Astrocyte (in vitro differentiated cells and primary cell): ENCODE results near the gene RUFY1. TPM values are rescaled to one million over a fixed set of nuclear protein-coding genes. Genes with fewer than 3 reads are reported as not detected.

Experiments
- DNase-seq: peaks from one replicate; pipeline ENCODE4 v3.0.0-alpha.2; 2010; ENCODE audit warnings: low read depth
- FAIRE-seq: peaks from 2 replicates; lab custom pipeline; 2011; peaks lifted over from hg19 to GRCh38; lab: Jason Lieb, UNC
- H2AFZ ChIP-seq: 2 replicates; pipeline ENCODE4 v1.6.0; 2012; ENCODE audit warnings: low read depth, low read length, inconsistent platforms
- H3K27ac ChIP-seq: 2 replicates; pipeline ENCODE4 v1.5.1; 2011; ENCODE audit warnings: low read depth, low read length, inconsistent platforms
- H3K27me3 ChIP-seq: 2 replicates; pipeline ENCODE4 v1.6.0; 2011; ENCODE audit warnings: low read length, inconsistent platforms; ENCODE audit not compliant: insufficient read depth
- H3K36me3 ChIP-seq: 2 replicates; pipeline ENCODE4 v1.5.1; 2011; ENCODE audit warnings: low read length, inconsistent platforms; ENCODE audit not compliant: insufficient read depth
- H3K4me1 ChIP-seq: 2 replicates; pipeline ENCODE4 v1.5.1; 2011; ENCODE audit warnings: low read length, inconsistent platforms; ENCODE audit not compliant: insufficient read depth
- H3K4me2 ChIP-seq: 2 replicates; pipeline ENCODE4 v1.6.0; 2012; ENCODE audit warnings: low read length, inconsistent platforms
- H3K4me3 ChIP-seq: 2 replicates; pipeline ENCODE4 v1.5.1; 2011; ENCODE audit warnings: low read depth, mild to moderate bottlenecking, low read length, inconsistent platforms; ENCODE audit not compliant: insufficient read depth
- H3K79me2 ChIP-seq: 2 replicates; pipeline ENCODE4 v1.6.0; 2012; ENCODE audit warnings: mild to moderate bottlenecking, low read length, inconsistent platforms; ENCODE audit not compliant: insufficient read depth
- H3K9ac ChIP-seq: 2 replicates; pipeline ENCODE4 v1.6.0; 2012; ENCODE audit warnings: mild to moderate bottlenecking, low read length, inconsistent platforms
- H3K9me3 ChIP-seq: 2 replicates; pipeline ENCODE4 v1.5.1; 2012; ENCODE audit warnings: low read depth, mild to moderate bottlenecking, low read length, inconsistent platforms; ENCODE audit not compliant: insufficient read depth
- H4K20me1 ChIP-seq: 2 replicates; pipeline ENCODE4 v1.6.0; 2012; ENCODE audit warnings: low read length, inconsistent platforms; ENCODE audit not compliant: insufficient read depth
- H3K27ac Mint-ChIP-seq: one replicate; pipeline ENCODE4 v1.8.0; 2021; ENCODE audit warnings: mild to moderate bottlenecking, mixed read lengths; ENCODE audit not compliant: unreplicated experiment
- H3K27me3 Mint-ChIP-seq: one replicate; pipeline ENCODE4 v1.8.0; 2021; ENCODE audit warnings: low read depth, mixed read lengths; ENCODE audit not compliant: unreplicated experiment
- H3K36me3 Mint-ChIP-seq: one replicate; pipeline ENCODE4 v1.8.0; 2021; ENCODE audit warnings: low read depth, mixed read lengths; ENCODE audit not compliant: unreplicated experiment
- H3K4me1 Mint-ChIP-seq: one replicate; pipeline ENCODE4 v1.8.0; 2021; ENCODE audit warnings: low read depth, mixed read lengths; ENCODE audit not compliant: unreplicated experiment
- H3K4me3 Mint-ChIP-seq: one replicate; pipeline ENCODE4 v1.8.0; 2021; ENCODE audit warnings: mild to moderate bottlenecking, moderate library complexity, mixed read lengths; ENCODE audit not compliant: unreplicated experiment
- H3K9me3 Mint-ChIP-seq: one replicate; pipeline ENCODE4 v1.8.0; 2021; ENCODE audit warnings: mild to moderate bottlenecking, mixed read lengths; ENCODE audit not compliant: unreplicated experiment
- CTCF ChIP-seq: IDR thresholded peaks from 2 replicates; pipeline ENCODE4 v1.5.1; 2011; ENCODE audit warnings: low read depth, mild to moderate bottlenecking, inconsistent platforms, low read length, moderate library complexity; ENCODE audit not compliant: insufficient read depth
- EZH2 ChIP-seq: IDR thresholded peaks from 2 replicates; pipeline ENCODE4 v1.6.1; 2012; ENCODE audit warnings: mild to moderate bottlenecking, low read length, inconsistent platforms; ENCODE audit not compliant: insufficient read depth
- total RNA-seq: library from RNA; stranded (reverse); gene quantifications from 2 replicates; pipeline ENCODE4 v1.2.1, GENCODE V29; 2021

The RUFY1 gene
- total RNA-seq, 1 donor from 2014 or later: 34.1 TPM

DNA sequence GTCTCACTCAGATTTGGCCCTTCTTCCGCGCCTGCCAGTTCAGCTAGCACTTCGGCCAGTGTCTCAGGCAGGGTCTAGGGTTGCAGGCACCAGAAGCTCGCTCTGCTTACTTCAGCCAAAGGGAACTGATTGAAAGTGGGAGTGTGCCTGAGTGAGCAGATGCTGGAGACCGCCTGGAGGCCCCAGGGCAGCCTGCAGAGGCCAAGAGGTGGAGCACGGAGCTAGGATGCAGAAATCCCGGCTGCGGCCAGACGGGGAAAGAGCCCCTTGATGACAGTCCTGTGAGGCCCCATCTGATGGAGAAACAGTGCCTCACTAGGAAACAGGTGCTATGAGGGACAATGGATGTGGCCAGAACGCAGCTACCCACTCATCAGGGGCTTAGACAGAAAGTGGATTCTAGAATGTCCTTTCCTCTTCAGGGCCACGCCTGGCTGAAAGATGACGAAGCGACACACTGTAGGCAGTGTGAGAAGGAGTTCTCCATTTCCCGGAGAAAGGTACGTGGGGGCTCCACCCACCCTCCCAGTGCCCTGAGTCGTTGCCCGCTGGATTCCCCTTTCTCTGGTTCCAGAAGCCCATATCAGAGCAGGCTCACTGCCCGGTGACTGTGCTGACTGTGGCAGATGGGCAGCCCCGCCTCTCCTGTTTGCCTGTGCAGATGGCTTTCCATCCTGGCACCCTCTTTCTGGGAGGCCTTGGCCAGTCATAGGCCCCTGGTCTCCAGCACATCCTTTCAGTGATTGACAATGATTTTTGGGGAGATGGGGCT, 57.0 kb downstream of the RUFY1 start:
- Histone ChIP-seq H3K4me1 (no peaks in the 10 kb centered on the region), H3K9me3 (no peaks in the 10 kb centered on the region), H3K27ac (no peak overlapping the region), H3K4me3 (no peak overlapping the region), H3K4me2 (no peak overlapping the region), H3K27me3 (no peaks in the 10 kb centered on the region), H3K9ac (no peak overlapping the region), H4K20me1 (peaks cover 77% of the 10 kb centered on the region), H3K79me2 (peaks cover 10% of the 10 kb centered on the region), H2AFZ (no peak overlapping the region), H3K36me3 (peaks cover 40% of the 10 kb centered on the region)
- Mint-ChIP-seq H3K4me3 (no peak overlapping the region), H3K4me1 (peaks cover 5% of the 10 kb centered on the region), H3K27ac (peak overlapping the region; percentile 26), H3K36me3 (peaks cover 22% of the 10 kb centered on the region), H3K9me3 (peaks cover 2% of the 10 kb centered on the region), H3K27me3 (no peaks in the 10 kb centered on the region)
- TF ChIP-seq EZH2 (no peak), CTCF (no peak)
- DNase-seq: no peak
- FAIRE-seq: no peak

- Histone ChIP-seq H3K4me2 (no peak overlapping the region), H3K9me3 (no peaks in the 10 kb centered on the region), H2AFZ (no peak overlapping the region), H3K4me3 (no peak overlapping the region), H3K27ac (no peak overlapping the region), H3K9ac (no peak overlapping the region), H3K79me2 (peaks cover 18% of the 10 kb centered on the region), H3K36me3 (peaks cover 43% of the 10 kb centered on the region), H3K27me3 (no peaks in the 10 kb centered on the region), H4K20me1 (peaks cover 85% of the 10 kb centered on the region), H3K4me1 (no peaks in the 10 kb centered on the region)
- peaks cover 2% of the 10 kb centered on the region for H3K9me3 Mint-ChIP-seq
- DNase-seq (no peak), FAIRE-seq (no peak)
- TF ChIP-seq EZH2: no peak
- no peak for TF ChIP-seq CTCF
- no peak overlapping the region for H3K4me3 Mint-ChIP-seq
- H3K27me3 Mint-ChIP-seq: no peaks in the 10 kb centered on the region
- H3K27ac Mint-ChIP-seq: peak overlapping the region; percentile 75
- H3K36me3 Mint-ChIP-seq: peaks cover 25% of the 10 kb centered on the region
- peaks cover 10% of the 10 kb centered on the region for H3K4me1 Mint-ChIP-seq
Observed at GRCh38 chr5:179608131-179608581, 57.8 kb downstream of the RUFY1 start.

DNA sequence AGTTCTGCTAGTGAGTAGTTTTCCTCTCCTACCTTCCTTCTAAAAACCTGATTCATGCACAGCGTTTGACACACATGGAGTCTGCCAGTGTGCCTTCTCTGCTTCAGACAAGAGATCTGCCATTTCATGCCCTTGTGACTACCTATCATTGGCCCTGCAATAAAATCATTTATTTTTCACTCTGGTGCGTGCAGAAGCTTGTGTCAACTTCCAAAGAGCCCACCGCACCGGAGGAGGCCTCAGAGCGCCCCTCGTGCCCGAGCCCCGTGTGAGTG, 59.4 kb downstream of the RUFY1 start:
- Histone ChIP-seq H3K27ac (no peak overlapping the region), H3K4me2 (no peak overlapping the region), H3K9me3 (no peaks in the 10 kb centered on the region), H4K20me1 (peaks cover 94% of the 10 kb centered on the region), H3K9ac (no peak overlapping the region), H3K79me2 (peaks cover 32% of the 10 kb centered on the region), H3K4me1 (no peaks in the 10 kb centered on the region), H3K36me3 (peaks cover 58% of the 10 kb centered on the region), H3K4me3 (no peak overlapping the region), H2AFZ (no peak overlapping the region), H3K27me3 (no peaks in the 10 kb centered on the region)
- H3K9me3 Mint-ChIP-seq: peaks cover 2% of the 10 kb centered on the region
- H3K27ac Mint-ChIP-seq: peak overlapping the region; percentile 75
- H3K36me3 Mint-ChIP-seq: peaks cover 25% of the 10 kb centered on the region
- peaks cover 14% of the 10 kb centered on the region for H3K4me1 Mint-ChIP-seq
- TF ChIP-seq CTCF (no peak), EZH2 (no peak)
- FAIRE-seq (no peak), DNase-seq (no peak)
- H3K4me3 Mint-ChIP-seq: no peak overlapping the region
- H3K27me3 Mint-ChIP-seq: no peaks in the 10 kb centered on the region
